HepG2 (cell line): ENCODE results near the gene LCE5A. TPM values are rescaled to one million over a fixed set of nuclear protein-coding genes. Genes with fewer than 3 reads are reported as not detected.
A peak's percentile ranks its signal among the peaks of the same experiment; 100 is the strongest.

ENCODE experiments used
- ATAC-seq: fragments of 200-7000 bp; cut with Tn5 transposase; 3 replicates; pipeline ENCODE4 v1.9.1; 2020; ENCODE audit warnings: mild to moderate bottlenecking, moderate library complexity
- BruUV-seq: library from RNA; stranded (reverse); fragments of 400-500 nt; replicated peaks from 2 replicates; lab custom pipeline; 2021; lab: Mats Ljungman, UMichigan
- CTCF ChIA-PET: fragments of 300-600 bp; formaldehyde crosslinking; extraction: SDS; loops from one replicate; lab custom pipeline; 2021; ENCODE audit warnings: low total read pairs, inconsistent platforms, low intra/inter-chr PET ratio; lab: Yijun Ruan, JAX
- POLR2A ChIA-PET: fragments of 350-600 bp; sonication (Branson Sonifier 250); formaldehyde crosslinking; loops from one replicate; lab custom pipeline; 2020; ENCODE audit warnings: antibody characterized with exemption, inconsistent platforms; lab: Yijun Ruan, JAX
- DNase-seq: peaks from one replicate; pipeline ENCODE4 v3.0.0-alpha.2; 2015; ENCODE audit warnings: low spot score
- FAIRE-seq: peaks from 3 replicates; lab custom pipeline; 2011; peaks lifted over from hg19 to GRCh38; lab: Jason Lieb, UNC
- H2AFZ ChIP-seq: one replicate; pipeline ENCODE4 v1.6.1; 2011; ENCODE audit warnings: low read length, inconsistent platforms
- H3K27ac ChIP-seq: fragments of 300-600 bp; 3 replicates; pipeline ENCODE4 v1.8.0; 2011; ENCODE audit warnings: mixed run types, mild to moderate bottlenecking, mixed read lengths, low read length, inconsistent platforms; ENCODE audit not compliant: insufficient read depth; ENCODE audit errors: extremely low read length
- H3K27me3 ChIP-seq, 2 experiments: fragments of 200-600 bp in 1 of 2; 2 replicates in 1 of 2; 3 replicates in 1 of 2; pipeline versions ENCODE4 v1.6.0 to v1.8.0; 2011; ENCODE audit warnings: low read length in 2 of 2, mild to moderate bottlenecking in 2 of 2, moderate library complexity in 2 of 2, inconsistent platforms in 1 of 2; ENCODE audit not compliant: insufficient read depth in 2 of 2, control insufficient read depth in 1 of 2
- H3K36me3 ChIP-seq, 2 experiments: fragments of 200-600 bp in 1 of 2; replicated peaks in 1 of 2; 2 replicates in 1 of 2; 3 replicates in 1 of 2; pipeline versions ENCODE4 v1.5.1 to v1.8.0; 2011; ENCODE audit warnings: low read length in 2 of 2, inconsistent platforms in 1 of 2; ENCODE audit not compliant: insufficient read depth in 2 of 2, control insufficient read depth in 1 of 2
- H3K4me1 ChIP-seq: 2 replicates; pipeline ENCODE4 v1.5.1; 2012; ENCODE audit warnings: low read length, inconsistent platforms; ENCODE audit not compliant: insufficient read depth
- H3K4me2 ChIP-seq: 2 replicates; pipeline ENCODE4 v1.6.0; 2011; ENCODE audit warnings: low read depth, low read length, inconsistent platforms
- H3K4me3 ChIP-seq, 3 experiments: fragments of 200-600 bp in 1 of 3; sonication (generic), shearing (Covaris generic) in 1 of 3; replicated peaks in 1 of 3; 2 replicates each; pipeline ENCODE4 v1.5.1; 2011 to 2016; ENCODE audit warnings: low read length in 3 of 3, inconsistent platforms in 2 of 3, low read depth in 2 of 3, mild to moderate bottlenecking in 2 of 3, control low read depth in 1 of 3, mixed read lengths in 1 of 3; ENCODE audit not compliant: insufficient read depth in 1 of 3
- H3K79me2 ChIP-seq: one replicate; pipeline ENCODE4 v1.6.1; 2011; ENCODE audit warnings: low read length, inconsistent platforms; ENCODE audit not compliant: insufficient read depth
- H3K9ac ChIP-seq: 2 replicates; pipeline ENCODE4 v1.6.0; 2011; ENCODE audit warnings: mild to moderate bottlenecking, low read depth, low read length, inconsistent platforms; ENCODE audit not compliant: insufficient read depth
- H3K9me3 ChIP-seq: 2 replicates; pipeline ENCODE4 v1.5.1; 2012; ENCODE audit warnings: mild to moderate bottlenecking, low read length
- H4K20me1 ChIP-seq: 2 replicates; pipeline ENCODE4 v1.6.0; 2011; ENCODE audit warnings: inconsistent platforms, mild to moderate bottlenecking, low read length, moderate library complexity; ENCODE audit not compliant: insufficient read depth
- CCDC6 ChIP-seq: sonication (generic); formaldehyde crosslinking; IDR thresholded peaks from 2 replicates; pipeline ENCODE4 v1.8.1; 2022; ENCODE audit warnings: mild to moderate bottlenecking, missing genetic modification reagents, moderate library complexity
- CEBPG ChIP-seq: IDR thresholded peaks from 2 replicates; pipeline ENCODE4 v1.6.1; 2016
- DMAP1 ChIP-seq: IDR thresholded peaks from 2 replicates; pipeline ENCODE4 v1.6.1; 2016
- ETV6 ChIP-seq: sonication (generic); formaldehyde crosslinking; conservative IDR thresholded peaks from 2 replicates; pipeline ENCODE4 v1.4.0; 2020; ENCODE audit warnings: missing genetic modification reagents
- HCFC1 ChIP-seq: fragments of 150-350 bp; IDR thresholded peaks from 2 replicates; pipeline ENCODE4 v1.6.1; 2014; ENCODE audit warnings: low read depth, low read length
- HNRNPLL ChIP-seq: fragments of 200-400 bp; formaldehyde crosslinking; IDR thresholded peaks from 2 replicates; pipeline ENCODE4 v1.6.1; 2017; ENCODE audit warnings: mild to moderate bottlenecking, low read depth, low read length; ENCODE audit not compliant: poor library complexity, severe bottlenecking
- HOXD1 ChIP-seq: sonication (generic); formaldehyde crosslinking; IDR thresholded peaks from 2 replicates; pipeline ENCODE4 v1.5.0; 2020; ENCODE audit warnings: missing genetic modification reagents
- NFE2L1 ChIP-seq: sonication (generic); formaldehyde crosslinking; IDR thresholded peaks from 2 replicates; pipeline ENCODE4 v1.4.0; 2020; ENCODE audit warnings: missing genetic modification reagents, mild to moderate bottlenecking, borderline replicate concordance
- POGK ChIP-seq: sonication (generic); formaldehyde crosslinking; conservative IDR thresholded peaks from 2 replicates; pipeline ENCODE4 v1.8.0; 2022; ENCODE audit warnings: mild to moderate bottlenecking, moderate library complexity, missing genetic modification reagents
- POGZ ChIP-seq: sonication (generic); formaldehyde crosslinking; IDR thresholded peaks from 2 replicates; pipeline ENCODE4 v1.4.0; 2020; ENCODE audit warnings: mild to moderate bottlenecking, missing genetic modification reagents
- ZBTB46 ChIP-seq: sonication (generic); formaldehyde crosslinking; IDR thresholded peaks from 2 replicates; pipeline ENCODE4 v1.4.0; 2020; ENCODE audit warnings: mild to moderate bottlenecking, missing genetic modification reagents, borderline replicate concordance
- ZNF274 ChIP-seq: sonication (generic); formaldehyde crosslinking; IDR thresholded peaks from 2 replicates; pipeline ENCODE4 v1.5.1; 2020; ENCODE audit warnings: mild to moderate bottlenecking, missing genetic modification reagents
- ZNF572 ChIP-seq: sonication (generic); formaldehyde crosslinking; IDR thresholded peaks from 2 replicates; pipeline ENCODE4 v1.5.1; 2020; ENCODE audit warnings: mild to moderate bottlenecking, missing genetic modification reagents
- WGBS: methylation state at CpG from one replicate; pipeline ENCODE4 v1.1.6; 2017; ENCODE audit warnings: low lambda C conversion rate; 5-methylcytosine and 5-hydroxymethylcytosine counted together
- in situ Hi-C: cut with HindIII; loops from 2 replicates; pipeline ENCODE4 v1.10.0; 2017; ENCODE audit warnings: low pct_unique_long_range_greater_than_20kb; ENCODE audit not compliant: extremely low pct_ligation_motif_present
- intact Hi-C: fragments of 100-400 bp; cut with micrococcal nuclease; formaldehyde crosslinking; loops from one replicate; pipeline ENCODE4 v1.10.0; 2022; ENCODE audit not compliant: unreplicated experiment
- polyA plus RNA-seq, 8 experiments: library from polyadenylated mRNA; depleted of rRNA in 3 of 8; stranded (reverse) in 7 of 8; unstranded in 1 of 8; fragments of >200 nt; fragmentation: Illumina TruSeq in 4 of 8; extraction: Trizol in 4 of 8; gene quantifications; 2 replicates each; pipeline versions ENCODE4 v1.2.1 to v1.2.3, GENCODE V29; 2011 to 2016; ENCODE audit warnings: low read depth in 4 of 8, missing spikeins in 1 of 8, mixed read lengths in 1 of 8; ENCODE audit not compliant: insufficient read depth in 1 of 8
- total RNA-seq, 5 experiments: library from RNA; depleted of rRNA; stranded (reverse); fragments of >200 nt; fragmentation: Illumina TruSeq; extraction: Trizol; gene quantifications; 2 replicates each; pipeline ENCODE4 v1.2.3, GENCODE V29; 2016; ENCODE audit warnings: low read depth in 1 of 5
- TF ChIP-seq, protein P1 (sequence below): sonication (generic); formaldehyde crosslinking; IDR thresholded peaks from 2 replicates; pipeline ENCODE4 v1.4.0; 2020; ENCODE audit warnings: low read depth, mild to moderate bottlenecking, missing genetic modification reagents

LCE5A gene
- total and polyA plus RNA-seq, 2 of the 13 experiments (the other 11 are each of a cell fraction or from before 2014, with no cell fraction given), result not detected

DNA sequence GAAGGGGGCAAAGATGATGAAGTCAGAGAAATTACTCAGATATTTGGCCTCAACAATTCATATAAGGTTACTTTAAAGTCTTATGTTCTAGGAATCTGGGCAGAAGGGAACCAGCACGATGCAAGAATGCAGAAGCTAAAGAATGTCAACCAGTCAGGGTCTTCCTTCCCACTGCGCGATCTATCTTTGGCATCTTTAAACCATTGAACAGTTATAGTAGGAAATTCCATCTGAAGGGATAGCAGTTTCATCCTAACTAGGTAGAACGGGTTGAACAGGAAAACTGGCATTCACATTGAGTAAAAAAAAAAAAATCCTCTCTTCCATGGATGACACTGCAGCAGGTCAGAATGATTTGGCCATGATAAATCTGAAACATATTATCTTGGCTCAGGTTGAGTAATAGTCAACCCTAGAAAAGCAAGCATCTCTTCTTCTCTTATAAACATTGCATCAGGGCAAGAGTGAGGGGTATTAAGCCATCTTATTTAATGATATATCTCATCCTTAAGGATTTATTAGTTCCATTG is 10.0 kb downstream of the LCE5A start:
- Histone ChIP-seq H3K9ac (no peak overlapping the region), H3K27ac (no peak overlapping the region), H3K4me3 (no peak overlapping the region), H3K4me2 (no peak overlapping the region), H3K9me3 (no peaks in the 10 kb centered on the region), H3K4me1 (no peaks in the 10 kb centered on the region), H3K36me3 (no peaks in the 10 kb centered on the region), H3K27me3 (peaks cover 2 to 9% of the 10 kb centered on the region in 2 experiments; a peak in 3 of 5 replicates), H3K79me2 (no peaks in the 10 kb centered on the region), H4K20me1 (no peaks in the 10 kb centered on the region), H2AFZ (no peak overlapping the region)
- ATAC-seq, result no peak
- in situ Hi-C loops, result no loop called here
- no peak for TF ChIP-seq HNRNPLL
- no peak for TF ChIP-seq CCDC6 (CRISPR knock-in tag)
- no peak for TF ChIP-seq POGZ (CRISPR knock-in tag)
- no peak for TF ChIP-seq NFE2L1 (CRISPR knock-in tag)
- no peak for TF ChIP-seq ZNF274 (CRISPR knock-in tag)
- TF ChIP-seq ETV6, result no peak
- FAIRE-seq, result no peak
- intact Hi-C loops, result no loop called here
- ChIA-PET CTCF (no interaction called here), POLR2A (no interaction called here)
- BruUV-seq, result no TSS peak
- WGBS, result 45% methylated on average over 4 of the region's 4 CpGs
- no peak for DNase-seq

GRCh38 chr1:152525080-152525641 is 14.6 kb downstream of the LCE5A start:
- FAIRE-seq (no peak), ATAC-seq (no peak; the same call in 2 of the 3 replicates)
- CTCF ChIA-PET, result no interaction called here
- peak; percentile 97 for TF ChIP-seq POGK (CRISPR knock-in tag)
- no peak for TF ChIP-seq ZBTB46 (CRISPR knock-in tag)
- peak; percentile 60 for TF ChIP-seq CEBPG (CRISPR knock-in tag)
- TF ChIP-seq ZNF572 (CRISPR knock-in tag), result no peak
- no peak for TF ChIP-seq DMAP1
- TF ChIP-seq HCFC1, result no peak
- TF ChIP-seq, protein P1, sequence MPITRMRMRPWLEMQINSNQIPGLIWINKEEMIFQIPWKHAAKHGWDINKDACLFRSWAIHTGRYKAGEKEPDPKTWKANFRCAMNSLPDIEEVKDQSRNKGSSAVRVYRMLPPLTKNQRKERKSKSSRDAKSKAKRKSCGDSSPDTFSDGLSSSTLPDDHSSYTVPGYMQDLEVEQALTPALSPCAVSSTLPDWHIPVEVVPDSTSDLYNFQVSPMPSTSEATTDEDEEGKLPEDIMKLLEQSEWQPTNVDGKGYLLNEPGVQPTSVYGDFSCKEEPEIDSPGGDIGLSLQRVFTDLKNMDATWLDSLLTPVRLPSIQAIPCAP (CRISPR knock-in tag), result no peak
- TF ChIP-seq HOXD1 (CRISPR knock-in tag), result peak; percentile 76; the same call in 1 of the 2 replicates

More at GRCh38 chr1:152525080-152525641, 14.6 kb downstream of the LCE5A start:
- Histone ChIP-seq H3K4me2 (no peak overlapping the region), H3K79me2 (no peaks in the 10 kb centered on the region), H3K27me3 (no peaks in the 10 kb centered on the region), H2AFZ (no peak overlapping the region), H4K20me1 (no peaks in the 10 kb centered on the region), H3K27ac (no peak overlapping the region), H3K4me3 (no peak overlapping the region), H3K36me3 (no peaks in the 10 kb centered on the region), H3K4me1 (no peaks in the 10 kb centered on the region), H3K9ac (no peak overlapping the region), H3K9me3 (no peaks in the 10 kb centered on the region)
- POLR2A ChIA-PET, result no interaction called here
- DNase-seq, result peak; percentile 27
- WGBS, result 4% methylated on average over 1 of the region's 1 CpG
- BruUV-seq, result no TSS peak
- in situ Hi-C loops (no loop called here), intact Hi-C loops (no loop called here)
